ENCODE data around the gene TTLL8. TPM values are rescaled to one million over a fixed set of nuclear protein-coding genes. Genes with fewer than 3 reads are reported as not detected.

The TTLL8 gene
- total and polyA plus RNA-seq, 2 donors (not counting 3 experiments of a cell fraction or from before 2014, with no cell fraction given), result not detected

DNA sequence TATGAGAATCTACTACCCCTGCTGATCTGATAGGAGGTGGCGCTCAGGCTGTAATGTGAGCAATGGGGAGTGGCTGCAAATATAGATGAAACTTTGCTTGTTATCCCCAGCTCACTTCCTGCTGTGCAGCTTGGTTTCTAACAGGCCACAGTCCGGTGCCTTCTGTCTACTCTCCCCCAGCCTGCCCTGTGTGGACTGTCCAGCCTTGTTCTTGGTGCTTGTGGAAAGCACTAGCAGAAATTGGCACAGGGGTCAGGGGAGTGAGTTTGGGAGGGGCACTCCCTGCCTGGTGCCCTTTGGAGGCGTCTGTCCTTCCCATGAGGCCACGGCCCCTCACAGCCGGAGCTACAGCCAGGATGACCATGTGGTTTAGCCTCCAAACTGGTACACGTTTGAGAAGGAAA lies 46.0 kb upstream of the TTLL8 start:
- no peak for FAIRE-seq
- Histone ChIP-seq H3K4me3 (replicated peaks in 1 of 3; ENCODE audit: insufficient read depth in 1 of 3, low read depth in 1 of 3, low read length in 3 of 3) (no peak overlapping the region), H3K27me3 (ENCODE audit: control insufficient read depth in 2 of 2, insufficient read depth in 2 of 2, low read length in 2 of 2) (no peaks in the 10 kb centered on the region), H3K79me2 (ENCODE audit: control insufficient read depth, insufficient read depth, low read length) (no peaks in the 10 kb centered on the region), H3K4me1 (ENCODE audit: control insufficient read depth, extremely low read depth, insufficient read depth, low read length) (no peaks in the 10 kb centered on the region), H3K9me3 (replicated peaks; ENCODE audit: control insufficient read depth, insufficient read depth, low read length) (no peaks in the 10 kb centered on the region), H3K4me2 (ENCODE audit: insufficient read depth, low read length) (no peak overlapping the region), H3K36me3 (ENCODE audit: control insufficient read depth in 2 of 2, extremely low read depth in 1 of 2, insufficient read depth in 2 of 2, low read length in 2 of 2) (no peaks in the 10 kb centered on the region), H3K27ac (ENCODE audit: insufficient read depth, low read depth, low read length) (no peak overlapping the region), H2AFZ (ENCODE audit: low read depth, low read length) (no peak overlapping the region), H4K20me1 (replicated peaks; ENCODE audit: control insufficient read depth, extremely low read depth, insufficient read depth, low read length) (no peaks in the 10 kb centered on the region), H3K9ac (replicated peaks; ENCODE audit: extremely low read depth, insufficient read depth, low read length) (no peak overlapping the region), H3K9me1 (replicated peaks; ENCODE audit: control insufficient read depth, extremely low read depth, insufficient read depth, low read length) (no peaks in the 10 kb centered on the region)
- intact Hi-C loops (cut with micrococcal nuclease), result no loop called here
- CTCF ChIA-PET, result interaction anchor here (0.8 to 1.8 kb wide), 2 partner anchors 16 to 45 kb away, joined by 3 to 4 read pairs; no protein-coding TSS in a partner anchor
- dilution Hi-C loops (cut with MboI; ENCODE audit: extremely low pct_ligation_motif_present, low sequenced_read_pairs), result no loop called here
- TF ChIP-seq JUN (IDR thresholded peaks at IDR 0.05; ENCODE audit: borderline replicate concordance, insufficient read depth, insufficient read length, low read depth) (no peak), FOS (IDR thresholded peaks at IDR 0.05; ENCODE audit: borderline replicate concordance, insufficient read depth, low read length) (no peak), POLR2A (IDR thresholded peaks at IDR 0.05; ENCODE audit: low read depth, low read length) (no peak), EZH2 (IDR thresholded peaks at IDR 0.05; ENCODE audit: borderline replicate concordance, low read depth, low read length, severe bottlenecking) (no peak), MYC (IDR thresholded peaks at IDR 0.05; ENCODE audit: low read depth, low read length) (no peak), POLR2AphosphoS5 (IDR thresholded peaks at IDR 0.05; ENCODE audit: insufficient read depth, low read depth, low read length) (no peak), CTCF (IDR thresholded peaks at IDR 0.05; ENCODE audit: extremely low read depth in 1 of 2, insufficient read depth in 1 of 2, low read depth in 1 of 2, low read length in 2 of 2) (no peak), GATA2 (IDR thresholded peaks at IDR 0.05; ENCODE audit: insufficient read depth, insufficient read length, low read depth, low read length) (no peak)
- TF ChIP-seq, protein P1, sequence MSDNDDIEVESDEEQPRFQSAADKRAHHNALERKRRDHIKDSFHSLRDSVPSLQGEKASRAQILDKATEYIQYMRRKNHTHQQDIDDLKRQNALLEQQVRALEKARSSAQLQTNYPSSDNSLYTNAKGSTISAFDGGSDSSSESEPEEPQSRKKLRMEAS (IDR thresholded peaks at IDR 0.05; ENCODE audit: insufficient read depth, insufficient read length), result no peak
- no TSS peak for BruUV-seq (replicated peaks)
- DNase-seq (ENCODE audit: low read depth, low spot score), result no peak
- POLR2A ChIA-PET, result no interaction called here
